HCT116 (cell line): ENCODE measurements around the gene ETS2. TPM values are rescaled to one million over a fixed set of nuclear protein-coding genes. Genes with fewer than 3 reads are reported as not detected.

Source experiments
- ATAC-seq: fragments of 200-7000 bp; cut with Tn5 transposase; 2 replicates; pipeline ENCODE4 v1.9.1; 2020; ENCODE audit warnings: mild to moderate bottlenecking, moderate library complexity
- BruUV-seq: library from RNA; stranded (reverse); fragments of 400-500 nt; replicated peaks from 2 replicates; lab custom pipeline; 2021; lab: Mats Ljungman, UMichigan
- CTCF ChIA-PET: fragments of 300-600 bp; sonication (Branson Sonifier 250); formaldehyde crosslinking; loops from one replicate; lab custom pipeline; 2021; ENCODE audit warnings: antibody characterized with exemption; lab: Charles Lee
- POLR2A ChIA-PET: fragments of 300-600, 350-600 bp; sonication (Branson Sonifier 250); formaldehyde crosslinking; loops from one replicate; lab custom pipeline; 2021; ENCODE audit warnings: antibody characterized with exemption; lab: Charles Lee
- RAD21 ChIA-PET, 2 experiments: fragments of 300-600 bp; sonication (Branson Sonifier 250); formaldehyde crosslinking; loops; one replicate each; lab custom pipeline; 2023; ENCODE audit warnings: low total read pairs in 2 of 2; ENCODE audit not compliant: uncharacterized antibody in 2 of 2, unreplicated experiment in 2 of 2, low non-redundant PET in 1 of 2; lab: Charles Lee
- DNase-seq: peaks from one replicate; pipeline ENCODE4 v3.0.0-alpha.2; 2010; ENCODE audit warnings: low read depth, low spot score
- H2AFZ ChIP-seq: fragments of 200-600 bp; shearing (Covaris generic), sonication (generic); 2 replicates; pipeline ENCODE4 v1.6.1; 2017; ENCODE audit warnings: low read depth, mixed run types, mixed read lengths, antibody characterized with exemption, low read length; ENCODE audit not compliant: poor library complexity, severe bottlenecking
- H3K27ac ChIP-seq: 2 replicates; pipeline ENCODE4 v1.5.1; 2012; ENCODE audit warnings: low read depth, low read length
- H3K27me3 ChIP-seq: fragments of 200-600 bp; sonication (generic); 2 replicates; pipeline ENCODE4 v1.6.1; 2016; ENCODE audit warnings: mixed run types, low read length, mixed read lengths; ENCODE audit not compliant: insufficient read depth
- H3K36me3 ChIP-seq, 2 experiments: fragments of 200-500 bp in 1 of 2; fragments of 200-600 bp in 1 of 2; sonication (Bioruptor generic) in 1 of 2; sonication (generic) in 1 of 2; 2 replicates each; pipeline versions ENCODE4 v1.5.1 to v1.6.1; 2014 to 2016; ENCODE audit warnings: low read length in 2 of 2, inconsistent platforms in 1 of 2, mixed read lengths in 1 of 2, mixed run types in 1 of 2; ENCODE audit not compliant: insufficient read depth in 2 of 2, control insufficient read depth in 1 of 2
- H3K4me1 ChIP-seq, 2 experiments: fragments of 200-600 bp in 1 of 2; sonication (generic) in 1 of 2; 2 replicates each; pipeline versions ENCODE4 v1.5.1 to v1.6.1; 2012 to 2017; ENCODE audit warnings: low read length in 2 of 2, inconsistent platforms in 1 of 2, mild to moderate bottlenecking in 1 of 2, mixed read lengths in 1 of 2, mixed run types in 1 of 2, moderate library complexity in 1 of 2; ENCODE audit not compliant: insufficient read depth in 2 of 2, control insufficient read depth in 1 of 2
- H3K4me2 ChIP-seq: fragments of 200-600 bp; sonication (generic); 2 replicates; pipeline ENCODE4 v1.6.1; 2017; ENCODE audit warnings: mixed run types, low read length, mixed read lengths
- H3K4me3 ChIP-seq, 2 experiments: fragments of 200-600 bp in 1 of 2; sonication (generic) in 1 of 2; replicated peaks in 1 of 2; 2 replicates each; pipeline ENCODE4 v1.5.1; 2011 to 2016; ENCODE audit warnings: low read length in 2 of 2, control low read depth in 1 of 2, low read depth in 1 of 2, mild to moderate bottlenecking in 1 of 2, mixed read lengths in 1 of 2, mixed run types in 1 of 2
- H3K79me2 ChIP-seq: fragments of 200-600 bp; sonication (generic); 2 replicates; pipeline ENCODE4 v1.6.1; 2017; ENCODE audit warnings: mild to moderate bottlenecking, mixed run types, low read length, moderate library complexity, mixed read lengths; ENCODE audit not compliant: insufficient read depth
- H3K9ac ChIP-seq: fragments of 200-600 bp; sonication (generic); 2 replicates; pipeline ENCODE4 v1.6.1; 2016; ENCODE audit warnings: low read length, mixed read lengths
- H3K9me2 ChIP-seq: fragments of 200-600 bp; sonication (generic), shearing (Covaris generic); 2 replicates; pipeline ENCODE4 v1.6.1; 2017; ENCODE audit warnings: mixed run types, mild to moderate bottlenecking, moderate library complexity; ENCODE audit not compliant: insufficient read depth
- H3K9me3 ChIP-seq, 2 experiments: fragments of 200-500 bp in 1 of 2; fragments of 200-600 bp in 1 of 2; sonication (Bioruptor generic) in 1 of 2; sonication (generic) in 1 of 2; 2 replicates each; pipeline ENCODE4 v1.6.1; 2014 to 2017; ENCODE audit warnings: low read length in 2 of 2, mixed read lengths in 2 of 2, inconsistent platforms in 1 of 2, low read depth in 1 of 2, mild to moderate bottlenecking in 1 of 2, mixed run types in 1 of 2, moderate library complexity in 1 of 2; ENCODE audit not compliant: control insufficient read depth in 1 of 2, insufficient read depth in 1 of 2
- H4K20me1 ChIP-seq: fragments of 200-600 bp; sonication (generic), shearing (Covaris generic); 2 replicates; pipeline ENCODE4 v1.6.1; 2017; ENCODE audit warnings: mixed run types, mild to moderate bottlenecking, moderate library complexity; ENCODE audit not compliant: insufficient read depth
- ATF3 ChIP-seq: IDR thresholded peaks from 2 replicates; pipeline ENCODE4 v1.6.1; 2012
- CBX3 ChIP-seq: IDR thresholded peaks from 2 replicates; pipeline ENCODE4 v1.6.1; 2012; ENCODE audit warnings: low read depth
- CTCF ChIP-seq, 3 experiments: fragments of 200-600 bp in 1 of 3; sonication (generic) in 1 of 3; IDR thresholded peaks in 2 of 3; conservative IDR thresholded peaks in 1 of 3; 2 replicates each; pipeline ENCODE4 v1.5.1; 2012 to 2017; ENCODE audit warnings: low read depth in 2 of 3, low read length in 2 of 3, antibody characterized with exemption in 1 of 3, borderline replicate concordance in 1 of 3, control low read depth in 1 of 3, mild to moderate bottlenecking in 1 of 3, mixed read lengths in 1 of 3, mixed run types in 1 of 3, moderate library complexity in 1 of 3; ENCODE audit not compliant: insufficient read depth in 1 of 3
- EGR1 ChIP-seq: IDR thresholded peaks from 2 replicates; pipeline ENCODE4 v1.6.1; 2012; ENCODE audit warnings: low read depth
- ELF1 ChIP-seq: IDR thresholded peaks from 2 replicates; pipeline ENCODE4 v1.6.1; 2012; ENCODE audit warnings: low read depth, borderline replicate concordance
- EZH2 ChIP-seq: fragments of 200-600 bp; sonication (generic); IDR thresholded peaks from 2 replicates; pipeline ENCODE4 v1.6.1; 2017; ENCODE audit warnings: antibody characterized with exemption, mixed run types
- FOSL1 ChIP-seq: IDR thresholded peaks from 2 replicates; pipeline ENCODE4 v1.6.1; 2012; ENCODE audit warnings: low read depth
- POLR2A ChIP-seq: IDR thresholded peaks from 2 replicates; pipeline ENCODE4 v1.7.0; 2011; ENCODE audit warnings: borderline replicate concordance; ENCODE audit not compliant: insufficient read depth, insufficient read length; ENCODE audit errors: extremely low read depth
- REST ChIP-seq: IDR thresholded peaks from 2 replicates; pipeline ENCODE4 v1.6.1; 2012; ENCODE audit warnings: low read depth
- SIN3A ChIP-seq: IDR thresholded peaks from 2 replicates; pipeline ENCODE4 v1.6.1; 2012; ENCODE audit warnings: low read depth
- SP1 ChIP-seq: IDR thresholded peaks from 2 replicates; pipeline ENCODE4 v1.6.1; 2012; ENCODE audit warnings: low read depth
- SRF ChIP-seq: IDR thresholded peaks from 2 replicates; pipeline ENCODE4 v1.6.1; 2012; ENCODE audit warnings: low read depth
- ZBTB33 ChIP-seq: IDR thresholded peaks from 2 replicates; pipeline ENCODE4 v1.6.1; 2011; ENCODE audit warnings: mild to moderate bottlenecking, low read length, moderate library complexity; ENCODE audit not compliant: insufficient replicate concordance; ENCODE audit errors: extremely low read depth
- intact Hi-C: fragments of 100-400 bp; cut with micrococcal nuclease; formaldehyde crosslinking; loops from 2 replicates; pipeline ENCODE4 v1.10.0; 2022
- total RNA-seq: library from RNA; stranded (reverse); gene quantifications from one replicate; pipeline ENCODE4 v1.2.1, GENCODE V29; 2021; ENCODE audit not compliant: unreplicated experiment

Gene ETS2
- total RNA-seq, 1 experiment from 2014 or later, result 32.9 TPM

GRCh38 chr21:38848187-38848609, 42.5 kb downstream of the ETS2 start:
- Histone ChIP-seq H3K27me3 (no peaks in the 10 kb centered on the region), H2AFZ (no peak overlapping the region), H3K9me2 (no peaks in the 10 kb centered on the region), H3K4me3 (no peak overlapping the region), H3K27ac (no peak overlapping the region), H3K4me2 (no peak overlapping the region), H4K20me1 (no peaks in the 10 kb centered on the region), H3K36me3 (no peaks in the 10 kb centered on the region), H3K9ac (no peak overlapping the region), H3K9me3 (no peaks in the 10 kb centered on the region), H3K79me2 (no peaks in the 10 kb centered on the region), H3K4me1 (peaks cover 0 to 2% of the 10 kb centered on the region in 2 experiments; a peak in 1 of 4 replicates)
- no TSS peak for BruUV-seq
- ChIA-PET RAD21 (no interaction called here), CTCF (no interaction called here), POLR2A (no interaction called here)
- DNase-seq (no peak), ATAC-seq (no peak)
- intact Hi-C loops, result no loop called here
- no peak for TF ChIP-seq POLR2A
- no peak for TF ChIP-seq FOSL1
- no peak for TF ChIP-seq ELF1
- no peak for TF ChIP-seq SP1
- no peak for TF ChIP-seq EZH2

GRCh38 chr21:38849776-38850175, 44.0 kb downstream of the ETS2 start:
- POLR2A ChIA-PET, result no interaction called here
- CTCF ChIA-PET, result no interaction called here
- Histone ChIP-seq H3K36me3 (no peaks in the 10 kb centered on the region), H3K79me2 (no peaks in the 10 kb centered on the region), H4K20me1 (no peaks in the 10 kb centered on the region), H3K9me3 (no peaks in the 10 kb centered on the region), H3K27me3 (no peaks in the 10 kb centered on the region), H3K4me2 (no peak overlapping the region), H3K4me1 (peaks cover 5 to 10% of the 10 kb centered on the region in 2 experiments; a peak in 3 of 4 replicates), H3K9ac (no peak overlapping the region), H3K4me3 (no peak overlapping the region), H3K27ac (no peak overlapping the region), H3K9me2 (no peaks in the 10 kb centered on the region), H2AFZ (no peak overlapping the region)
- no peak for TF ChIP-seq ZBTB33
- no peak for TF ChIP-seq ATF3
- no peak for TF ChIP-seq CBX3
- TF ChIP-seq REST, result no peak
- no peak for TF ChIP-seq SIN3A
- TF ChIP-seq EGR1, result no peak
- no peak for TF ChIP-seq SRF
- no peak for TF ChIP-seq CTCF (IDR thresholded peaks at IDR 0.05 in 2 of 3, conservative IDR thresholded peaks at IDR 0.05 in 1 of 3; ENCODE audit: borderline replicate concordance in 1 of 3, insufficient read depth in 1 of 3, low read depth in 2 of 3, low read length in 2 of 3)
- no TSS peak for BruUV-seq
- RAD21 ChIA-PET, result no interaction called here
- no peak for DNase-seq
- intact Hi-C loops, result no loop called here
- ATAC-seq, result no peak
